GM18517 (cell line): ENCODE results near the gene TRA2B.
A peak's percentile ranks its signal among the peaks of the same experiment; 100 is the strongest.

ENCODE experiments used
- ATAC-seq: cut with Tn5 transposase; IDR thresholded peaks from one replicate; pipeline ENCODE4 v1.9.1; 2021; ENCODE audit warnings: mild to moderate bottlenecking, moderate library complexity; ENCODE audit not compliant: unreplicated experiment

Gene TRA2B

GRCh38 chr3:185954366-185954723 is 16.5 kb upstream of the TRA2B start:
- ATAC-seq: no peak

- ATAC-seq: no peak
Measured at GRCh38 chr3:185950728-185951127, 12.9 kb upstream of the TRA2B start.

- ATAC-seq: no peak
Measured at GRCh38 chr3:185949515-185949914, 11.7 kb upstream of the TRA2B start.

- ATAC-seq: no peak
Measured at GRCh38 chr3:185948292-185948691, 10.5 kb upstream of the TRA2B start.

- no peak for ATAC-seq
Measured at GRCh38 chr3:185943760-185944106, 5.9 kb upstream of the TRA2B start.

GRCh38 chr3:185942907-185943759 is 5.3 kb upstream of the TRA2B start:
- peak; percentile 89 for ATAC-seq

DNA sequence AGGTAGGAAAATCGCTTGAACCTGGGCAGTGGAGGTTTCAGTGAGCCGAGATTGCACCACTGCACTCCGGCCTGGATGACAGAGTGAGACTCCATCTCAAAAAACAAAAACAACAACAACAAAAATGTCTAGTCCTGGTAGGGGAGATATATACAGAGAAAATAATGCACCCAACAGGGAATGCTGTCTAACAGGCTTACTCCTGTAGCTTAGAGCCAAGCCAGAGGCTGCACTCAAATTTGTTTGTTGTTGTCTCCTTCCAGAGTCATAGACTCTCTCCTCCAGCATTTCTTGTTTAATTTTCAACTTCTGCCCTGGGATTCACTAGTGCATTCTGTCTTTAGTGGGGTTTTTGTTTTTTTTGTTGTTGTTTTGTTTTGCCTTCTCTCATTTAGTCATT is 4.6 kb upstream of the TRA2B start:
- ATAC-seq: no peak

DNA sequence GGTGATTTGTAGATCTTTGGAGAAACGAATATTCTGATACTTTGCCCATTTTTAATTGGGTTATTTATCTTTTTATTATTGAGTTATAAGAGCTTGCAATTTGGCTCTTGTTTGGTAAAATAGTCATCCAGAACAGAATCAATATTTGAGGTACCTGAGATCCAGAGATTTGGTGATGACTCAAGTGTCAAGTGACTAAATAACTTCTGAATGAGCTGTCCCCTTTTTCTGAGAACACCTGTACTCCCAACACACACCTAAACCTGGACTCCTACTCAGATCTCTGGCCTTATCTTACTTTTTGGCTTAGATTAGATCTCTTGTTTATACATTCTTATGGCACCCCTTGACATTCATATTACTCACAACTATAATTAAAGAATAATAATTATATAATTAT is 3.1 kb upstream of the TRA2B start:
- ATAC-seq: no peak

- no peak for ATAC-seq
Measured at GRCh38 chr3:185939721-185940120, 1.9 kb upstream of the TRA2B start.

DNA sequence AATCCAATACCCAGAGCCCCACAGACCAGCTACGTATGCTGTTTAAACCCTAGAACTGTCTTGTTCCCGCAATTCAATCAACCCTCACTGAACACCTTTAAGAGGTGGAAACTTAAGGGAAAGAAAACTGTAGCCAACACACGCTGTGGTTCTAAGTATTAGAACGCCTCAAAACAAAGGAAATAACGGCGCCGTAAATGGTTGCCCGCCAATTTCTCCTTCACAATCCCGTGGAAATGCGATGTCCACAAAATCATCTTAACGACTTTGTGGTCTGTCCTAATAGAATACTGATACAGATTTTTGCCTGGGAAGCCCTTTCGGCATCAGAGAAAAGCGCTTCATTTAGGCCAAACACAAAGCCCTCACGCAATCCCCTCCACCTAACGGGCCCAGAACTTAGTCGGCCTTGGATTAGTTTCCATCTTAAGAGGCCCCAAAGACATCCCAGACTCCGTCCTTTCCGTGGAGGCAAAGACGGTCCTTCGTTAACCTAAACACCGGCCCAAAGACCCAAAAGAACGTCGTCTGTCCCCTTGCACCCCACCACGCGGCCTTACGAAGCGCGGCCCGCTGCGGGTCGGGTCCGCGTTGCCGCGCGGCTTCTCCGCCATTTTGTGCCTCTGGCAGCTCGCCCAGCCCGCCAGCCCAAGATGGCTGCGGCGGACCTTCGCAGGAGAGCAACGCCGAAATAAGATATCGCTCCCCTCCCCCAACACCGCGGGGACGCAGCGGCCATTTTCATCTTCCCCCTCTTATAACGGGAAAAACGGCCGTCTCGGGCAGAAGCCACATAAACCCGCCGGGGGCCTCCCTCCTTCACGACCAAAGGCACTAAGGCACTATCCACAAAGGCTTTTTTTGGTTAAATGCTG is 763 bp downstream of the TRA2B start:
- ATAC-seq: peak; percentile 35

- ATAC-seq: no peak
Measured at GRCh38 chr3:185936273-185936629, 1.6 kb downstream of the TRA2B start.

DNA sequence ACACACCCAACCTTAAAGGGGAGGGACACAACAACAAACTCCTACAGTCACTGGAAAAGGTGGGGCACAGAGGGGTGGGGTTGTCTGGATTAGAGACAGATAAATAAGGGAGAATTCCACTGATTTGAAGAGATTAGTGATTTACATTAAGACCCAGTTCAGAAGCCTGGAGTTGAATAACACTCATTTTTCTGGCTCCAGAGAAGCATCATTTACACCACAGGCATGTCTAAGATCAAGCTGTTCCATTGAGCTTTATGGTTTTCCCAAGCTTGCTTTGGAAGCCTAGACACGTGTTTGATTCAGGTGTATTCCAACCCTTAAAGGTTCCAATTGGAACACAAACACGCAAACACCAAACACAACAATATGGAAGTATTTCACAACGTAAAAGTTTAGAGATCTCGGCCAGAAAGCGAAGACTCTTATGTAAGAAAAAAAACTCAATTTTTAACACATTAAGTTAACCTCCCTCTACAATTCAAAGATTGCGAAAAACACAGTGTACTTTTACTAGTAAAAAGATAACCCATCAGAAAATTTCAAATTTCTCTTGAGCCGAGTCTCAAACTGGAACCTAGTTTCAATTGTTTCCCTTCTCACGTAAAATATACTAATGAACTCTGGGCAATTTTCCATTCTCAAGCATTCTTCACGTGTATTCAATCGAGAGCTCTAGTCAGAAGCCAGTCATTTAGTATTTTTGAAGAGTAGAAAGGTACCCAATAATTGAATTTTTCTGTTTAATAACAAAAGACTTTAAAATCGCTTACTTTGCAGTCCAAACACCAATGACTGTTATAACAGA is 2.1 kb downstream of the TRA2B start:
- ATAC-seq: no peak

DNA sequence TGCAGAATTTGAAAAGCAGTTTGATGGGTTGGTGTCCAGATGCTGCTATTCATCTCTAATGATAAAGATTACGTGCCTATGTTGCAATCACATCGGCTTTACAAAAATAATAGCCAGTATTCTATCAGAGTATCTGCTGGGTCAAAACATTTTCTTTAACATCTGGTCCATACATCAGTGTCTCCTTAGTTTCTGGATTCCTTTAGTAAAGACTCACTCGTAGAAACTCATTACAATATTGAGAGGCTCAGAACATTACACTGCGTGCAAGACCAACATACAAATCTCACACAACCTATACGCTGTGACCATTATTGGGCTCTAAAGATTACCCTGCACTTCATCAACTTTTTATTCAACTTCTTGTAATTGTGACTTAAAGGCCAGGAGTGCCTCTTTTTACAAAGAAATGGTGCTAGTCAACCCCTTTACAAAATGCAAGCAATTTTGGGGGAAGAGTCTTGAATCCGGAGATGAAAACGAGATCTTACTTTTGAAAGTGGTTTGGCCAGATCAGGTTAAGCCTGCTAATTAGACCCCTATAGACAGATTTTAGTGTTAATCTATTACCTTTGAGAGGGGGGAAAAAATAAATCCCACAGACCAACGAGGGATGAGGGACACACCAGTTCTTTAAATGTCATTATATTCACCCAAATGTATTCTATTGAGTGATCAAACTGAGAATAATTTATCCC is 2.9 kb downstream of the TRA2B start:
- no peak for ATAC-seq

GRCh38 chr3:185934174-185934557 is 3.6 kb downstream of the TRA2B start:
- ATAC-seq: no peak

DNA sequence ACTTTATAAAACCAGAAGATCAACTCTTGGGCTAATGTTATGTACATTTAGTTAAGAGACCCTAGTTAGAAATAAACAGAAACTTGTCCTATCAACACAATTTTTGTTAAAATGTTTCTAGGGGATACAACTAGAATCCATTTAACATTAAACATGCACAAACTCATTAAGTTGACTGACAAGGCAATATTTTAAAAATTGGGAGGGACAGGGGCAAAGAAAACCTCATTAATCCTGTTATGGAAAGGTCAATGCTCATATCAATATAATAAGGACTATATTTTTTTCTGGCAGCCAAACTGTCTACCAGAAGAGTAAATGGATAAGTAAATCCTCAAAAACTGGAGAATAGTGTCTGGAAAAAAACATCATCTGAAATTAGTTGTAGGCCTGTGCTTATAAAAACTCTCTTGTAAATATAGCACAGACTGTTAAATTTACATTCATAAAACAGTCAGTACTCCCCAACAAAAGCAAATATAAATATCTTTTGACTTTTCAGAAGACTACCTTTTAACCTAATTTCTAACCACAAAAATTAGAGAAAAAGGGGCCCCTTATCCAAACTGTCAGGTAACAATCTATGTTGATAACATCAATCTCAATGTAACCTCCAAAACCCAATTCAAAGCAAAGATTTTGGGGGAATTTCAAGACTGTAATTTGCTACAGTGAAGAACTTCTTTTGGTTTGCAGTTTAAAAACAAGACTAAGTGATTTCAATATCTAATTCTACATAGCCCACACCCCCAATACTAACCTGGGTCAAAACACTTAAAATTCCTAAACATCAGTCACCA is 4.2 kb downstream of the TRA2B start:
- no peak for ATAC-seq

GRCh38 chr3:185931777-185932612 is 5.8 kb downstream of the TRA2B start:
- ATAC-seq: no peak

- no peak for ATAC-seq
Measured at GRCh38 chr3:185930393-185931107, 7.3 kb downstream of the TRA2B start.
